ENCODE results near the gene WIPI1.

DNA sequence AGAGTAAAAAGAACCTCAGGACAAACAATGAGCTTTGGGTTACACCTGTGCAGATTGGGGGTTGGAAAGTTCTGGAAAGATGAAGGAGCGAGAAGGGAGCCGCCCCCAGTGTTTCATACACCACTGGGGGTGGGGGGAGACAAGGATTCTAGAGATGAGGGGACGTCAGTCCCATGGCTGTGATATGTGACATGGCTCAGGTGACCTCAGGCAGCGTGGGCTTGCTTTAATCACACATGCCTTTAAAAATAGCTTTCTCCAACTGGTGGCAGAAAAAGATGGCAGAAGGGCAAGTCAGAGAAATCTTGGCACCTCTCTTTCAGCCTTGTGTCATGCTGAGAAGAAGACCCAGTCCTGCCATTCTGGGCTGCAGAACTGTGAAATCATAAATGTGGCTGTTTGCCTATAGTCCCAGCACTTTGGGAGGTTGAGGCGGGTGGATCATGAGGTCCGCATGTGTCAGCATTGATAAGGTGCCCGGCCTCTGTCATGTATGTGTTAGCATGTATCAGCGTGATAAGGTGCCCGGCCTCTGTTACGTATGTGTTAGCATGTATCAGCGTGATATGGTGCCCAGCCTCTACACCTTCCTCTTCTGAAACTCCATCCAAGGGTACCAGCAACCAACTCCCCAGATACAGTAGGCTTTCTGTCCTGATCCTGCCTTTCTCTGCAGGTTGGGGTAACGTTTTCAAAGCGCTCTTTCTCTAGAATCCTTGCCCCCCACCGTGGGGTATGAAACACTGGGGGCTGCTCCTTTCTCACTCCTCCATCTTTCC, 25.0 kb downstream of the WIPI1 start:
- TF ChIP-seq, protein P1, sequence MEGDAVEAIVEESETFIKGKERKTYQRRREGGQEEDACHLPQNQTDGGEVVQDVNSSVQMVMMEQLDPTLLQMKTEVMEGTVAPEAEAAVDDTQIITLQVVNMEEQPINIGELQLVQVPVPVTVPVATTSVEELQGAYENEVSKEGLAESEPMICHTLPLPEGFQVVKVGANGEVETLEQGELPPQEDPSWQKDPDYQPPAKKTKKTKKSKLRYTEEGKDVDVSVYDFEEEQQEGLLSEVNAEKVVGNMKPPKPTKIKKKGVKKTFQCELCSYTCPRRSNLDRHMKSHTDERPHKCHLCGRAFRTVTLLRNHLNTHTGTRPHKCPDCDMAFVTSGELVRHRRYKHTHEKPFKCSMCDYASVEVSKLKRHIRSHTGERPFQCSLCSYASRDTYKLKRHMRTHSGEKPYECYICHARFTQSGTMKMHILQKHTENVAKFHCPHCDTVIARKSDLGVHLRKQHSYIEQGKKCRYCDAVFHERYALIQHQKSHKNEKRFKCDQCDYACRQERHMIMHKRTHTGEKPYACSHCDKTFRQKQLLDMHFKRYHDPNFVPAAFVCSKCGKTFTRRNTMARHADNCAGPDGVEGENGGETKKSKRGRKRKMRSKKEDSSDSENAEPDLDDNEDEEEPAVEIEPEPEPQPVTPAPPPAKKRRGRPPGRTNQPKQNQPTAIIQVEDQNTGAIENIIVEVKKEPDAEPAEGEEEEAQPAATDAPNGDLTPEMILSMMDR (IDR thresholded peaks at IDR 0.05; ENCODE audit: low read depth, low read length, poor library complexity, severe bottlenecking) = no peak
- no peak for TF ChIP-seq EZH2phosphoT487 (IDR thresholded peaks at IDR 0.05; ENCODE audit: borderline replicate concordance, low read length)

All from DOHH2 (cell line).